ENCODE measurements around the gene CEACAM4.
A peak's percentile ranks its signal among the peaks of the same experiment; 100 is the strongest.

CEACAM4 gene

GRCh38 chr19:41617941-41618730 is 8.7 kb downstream of the CEACAM4 start:
- DNase-seq (ENCODE audit: low read depth in 2 of 2): no peak

GRCh38 chr19:41616792-41617621 is 9.9 kb downstream of the CEACAM4 start:
- no peak for DNase-seq (ENCODE audit: low read depth in 2 of 2)

GRCh38 chr19:41615207-41615606 is 11.7 kb downstream of the CEACAM4 start:
- no peak for DNase-seq (ENCODE audit: low read depth in 2 of 2)

DNA sequence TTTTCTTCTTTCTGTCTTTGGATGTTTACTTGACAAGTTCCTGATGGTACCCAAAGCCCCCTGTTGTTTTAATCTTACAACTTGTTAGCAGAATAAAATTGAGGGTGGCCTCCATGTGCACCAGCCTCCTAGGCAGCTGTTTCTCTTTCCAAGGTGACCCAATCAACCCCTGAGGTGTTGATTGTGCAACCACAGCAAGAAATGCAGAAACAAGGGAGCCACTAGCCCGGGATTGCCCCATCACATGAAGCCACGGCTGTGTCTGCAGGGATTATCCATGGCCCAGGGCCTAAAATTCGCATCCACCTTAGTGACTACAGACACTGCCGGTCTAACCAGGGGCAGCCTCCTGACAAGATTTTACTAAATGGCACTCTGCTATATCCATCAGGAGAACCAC is 14.4 kb downstream of the CEACAM4 start:
- DNase-seq (ENCODE audit: low read depth in 2 of 2): no peak

- DNase-seq (ENCODE audit: low read depth in 2 of 2): no peak
These were observed 16.1 kb downstream of the CEACAM4 start for GRCh38 chr19:41610789-41611188.

GRCh38 chr19:41607668-41608067 is 19.2 kb downstream of the CEACAM4 start:
- no peak for DNase-seq (ENCODE audit: low read depth in 2 of 2)

- no peak for DNase-seq (ENCODE audit: low read depth in 2 of 2)
These were observed 20.5 kb downstream of the CEACAM4 start for GRCh38 chr19:41606215-41606837.

DNA sequence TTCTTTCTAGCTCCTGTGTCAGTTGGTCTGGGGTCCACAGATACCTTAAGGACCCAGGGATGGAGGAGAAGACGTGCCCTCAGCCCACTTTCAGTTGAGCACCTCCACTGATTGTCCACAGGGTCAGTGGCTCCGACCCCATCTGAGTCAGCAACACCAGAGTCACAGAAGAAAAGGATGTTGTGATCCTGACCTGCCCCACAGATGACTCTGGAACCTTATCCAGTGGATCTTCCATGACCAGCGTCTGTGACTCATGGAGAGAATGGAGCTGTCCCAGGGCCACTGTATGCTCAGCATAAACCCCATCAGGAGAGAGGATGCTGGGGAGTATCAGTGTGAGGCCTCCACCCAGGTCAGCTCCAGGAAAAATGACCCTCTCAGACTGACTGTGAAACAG is 22.0 kb downstream of the CEACAM4 start:
- no peak for DNase-seq (ENCODE audit: low read depth in 2 of 2)

GRCh38 chr19:41601771-41602170 is 25.1 kb downstream of the CEACAM4 start:
- DNase-seq (ENCODE audit: low read depth in 2 of 2): no peak

DNA sequence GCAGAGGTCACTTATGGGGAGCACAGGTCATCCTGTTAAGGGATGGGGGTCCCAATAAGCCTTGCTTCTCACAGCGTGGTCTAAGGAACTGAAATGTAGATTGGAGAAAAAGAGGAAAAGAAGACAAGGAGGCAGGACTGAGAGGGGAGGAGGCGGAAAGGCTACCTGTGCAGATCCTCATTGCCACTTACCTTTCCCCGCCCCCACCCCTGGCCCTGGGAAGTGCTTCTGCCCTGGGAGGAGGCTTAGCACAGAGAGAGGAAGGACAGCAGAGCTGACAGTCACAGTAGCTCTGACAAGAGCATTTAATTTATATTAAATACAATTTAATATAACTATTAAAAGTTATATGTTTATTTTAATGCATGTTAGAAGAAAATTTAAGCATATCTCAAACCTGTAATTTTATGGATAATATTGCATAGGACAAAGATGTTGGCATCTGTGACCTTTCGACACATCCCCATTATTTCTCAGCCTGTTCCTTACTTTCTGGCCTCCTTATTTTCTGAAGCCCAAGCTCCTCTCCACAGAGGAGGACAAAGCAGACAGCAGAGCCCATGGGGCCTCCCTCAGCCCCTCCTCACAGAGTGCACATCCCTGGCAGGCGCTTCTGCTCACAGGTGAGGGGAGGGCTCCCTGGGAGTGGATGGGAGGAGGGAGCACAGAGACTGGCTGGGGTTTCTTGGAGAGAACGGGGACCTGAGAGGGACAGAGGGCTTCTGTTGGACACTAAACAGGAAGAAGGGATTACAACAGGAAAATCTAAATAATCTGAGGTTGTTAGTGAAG is 27.5 kb downstream of the CEACAM4 start:
- no peak for DNase-seq (ENCODE audit: low read depth in 2 of 2)

- peak; percentile 56 to 67 for DNase-seq (ENCODE audit: low read depth in 2 of 2)
These were observed 29.3 kb downstream of the CEACAM4 start for GRCh38 chr19:41597600-41598041.

GRCh38 chr19:41595890-41596280 is 31.0 kb downstream of the CEACAM4 start:
- DNase-seq (ENCODE audit: low read depth in 2 of 2): no peak

DNA sequence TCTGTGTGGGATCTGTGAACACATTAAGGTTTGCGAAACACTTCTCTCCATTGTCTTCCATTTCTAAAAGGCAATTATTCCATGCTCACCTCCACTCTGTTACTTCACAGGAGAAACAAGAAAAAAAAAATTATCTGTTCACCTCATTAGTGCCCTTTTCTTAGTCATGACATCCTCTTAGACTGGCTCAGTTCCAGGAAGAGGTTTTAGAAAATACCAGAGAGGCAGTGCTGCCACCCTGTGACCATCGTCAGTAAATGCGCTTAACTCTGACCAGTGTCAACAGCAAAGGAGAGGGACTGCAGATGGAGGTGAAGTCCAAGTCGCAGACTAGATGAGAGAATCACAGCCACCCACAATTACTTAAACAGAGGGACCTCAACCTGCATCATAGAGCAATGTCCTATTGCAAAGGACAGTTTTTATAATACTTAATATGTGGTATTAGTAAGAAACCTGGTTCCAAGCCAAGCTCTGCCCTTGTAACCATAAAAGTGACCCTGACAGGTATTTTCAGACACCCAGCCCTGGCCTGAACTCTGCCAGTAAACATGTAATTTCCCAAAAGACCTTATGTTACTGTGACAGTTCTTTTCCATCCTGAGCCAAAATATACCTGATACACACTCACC is 31.5 kb downstream of the CEACAM4 start:
- DNase-seq (ENCODE audit: low read depth in 2 of 2): peak; percentile 47 to 48

DNA sequence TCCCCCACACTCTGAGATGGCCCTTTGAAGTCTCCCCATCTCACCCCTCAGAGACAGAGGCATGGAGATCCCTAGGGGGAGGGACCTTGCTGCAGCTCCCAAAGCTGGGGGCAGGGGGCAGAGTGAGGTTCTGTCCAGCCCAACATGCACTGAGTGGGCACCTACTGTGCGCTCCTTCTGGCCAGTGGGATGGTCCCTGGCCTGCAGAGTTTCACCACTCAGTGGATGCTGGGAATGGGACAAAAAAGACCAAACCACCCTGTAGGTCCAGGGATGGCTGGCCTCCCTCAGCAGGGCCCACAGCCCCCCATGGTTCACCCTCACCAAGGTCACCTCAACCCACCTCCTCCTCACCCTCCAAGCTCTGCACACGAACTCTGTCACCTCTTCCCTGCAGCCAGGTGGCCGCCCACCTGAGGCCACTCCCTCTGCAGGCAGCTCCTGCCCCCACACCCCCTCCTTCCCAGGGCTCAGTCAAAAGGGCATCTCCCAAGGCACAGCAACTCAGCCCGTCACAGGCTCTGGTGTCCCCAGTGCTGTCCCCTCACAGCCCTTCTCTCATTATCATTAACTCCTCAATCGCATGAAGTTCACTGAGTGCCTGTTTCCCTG is 34.8 kb downstream of the CEACAM4 start:
- DNase-seq (ENCODE audit: low read depth in 2 of 2): no peak

DNA sequence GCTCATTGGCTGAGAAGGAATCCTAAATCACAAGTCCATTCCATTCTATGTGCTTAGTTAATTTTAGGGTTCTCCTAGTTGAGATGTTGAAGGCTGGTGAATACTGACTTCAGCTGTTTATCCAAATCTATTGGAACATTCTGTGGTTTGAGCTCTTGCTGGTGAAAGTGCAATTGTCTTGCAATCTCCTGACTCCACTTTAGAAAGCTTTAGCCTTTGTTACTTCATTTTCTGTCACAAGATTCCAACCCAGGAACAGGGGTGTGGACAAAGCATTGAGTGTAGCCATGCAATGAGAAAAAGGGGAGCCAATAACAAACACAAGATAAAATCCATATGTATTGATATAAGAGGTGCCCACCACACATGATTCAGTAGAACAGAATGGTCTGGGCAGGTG is 35.9 kb downstream of the CEACAM4 start:
- DNase-seq (ENCODE audit: low read depth in 2 of 2): no peak

DNA sequence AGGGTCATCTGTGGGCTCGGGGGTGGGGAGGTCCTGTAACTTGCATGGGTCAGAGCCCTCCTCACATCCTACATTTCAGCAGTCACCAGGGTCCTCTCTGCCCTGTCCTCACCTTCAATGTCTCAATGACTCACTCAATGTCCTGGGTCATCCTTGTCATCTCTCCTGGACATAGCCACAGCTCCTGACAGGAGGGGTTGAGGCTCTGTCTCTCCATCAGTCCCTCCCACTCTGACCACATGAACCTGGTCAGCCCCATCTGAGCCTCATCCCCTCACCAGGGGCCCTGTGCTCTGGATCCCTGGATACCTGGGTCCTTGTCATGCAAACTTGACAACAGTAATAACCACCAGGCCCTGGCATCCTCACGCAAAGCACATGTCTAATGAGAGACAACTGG is 37.5 kb downstream of the CEACAM4 start:
- no peak for DNase-seq (ENCODE audit: low read depth in 2 of 2)

DNA sequence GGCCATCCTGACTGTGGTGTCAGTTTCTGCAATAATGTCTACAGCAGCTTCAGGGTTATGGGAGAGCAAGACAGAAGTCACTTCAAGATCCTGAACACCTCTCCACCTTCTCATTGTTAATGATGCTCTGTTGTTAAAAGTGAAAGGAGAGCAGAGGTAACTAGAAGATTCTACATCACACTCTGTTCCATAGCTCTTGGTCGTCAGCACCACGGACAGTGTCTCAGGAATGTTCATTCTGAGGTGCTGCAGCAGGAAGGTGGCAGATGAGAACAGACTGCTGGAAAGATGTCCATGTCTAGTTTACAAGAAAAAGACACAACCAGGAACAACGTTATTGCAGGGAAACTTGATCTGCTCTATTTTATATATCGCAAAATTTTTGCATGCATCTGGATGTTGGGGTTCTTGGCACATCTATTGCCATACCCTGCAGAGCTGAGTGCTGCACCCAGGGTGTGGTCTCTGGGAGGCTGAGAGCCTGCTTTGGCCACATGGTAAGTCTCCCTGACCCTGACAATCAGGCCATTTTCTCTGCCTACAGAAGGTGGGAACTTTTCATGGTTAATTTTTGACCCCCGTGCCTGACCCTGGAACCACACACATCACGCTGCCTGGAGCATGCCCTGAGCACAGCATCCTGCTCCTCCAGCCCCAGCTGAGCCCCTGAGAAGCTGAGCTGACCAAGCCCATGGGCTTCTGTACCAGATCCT is 38.2 kb downstream of the CEACAM4 start:
- no peak for DNase-seq (ENCODE audit: low read depth in 2 of 2)

DNA sequence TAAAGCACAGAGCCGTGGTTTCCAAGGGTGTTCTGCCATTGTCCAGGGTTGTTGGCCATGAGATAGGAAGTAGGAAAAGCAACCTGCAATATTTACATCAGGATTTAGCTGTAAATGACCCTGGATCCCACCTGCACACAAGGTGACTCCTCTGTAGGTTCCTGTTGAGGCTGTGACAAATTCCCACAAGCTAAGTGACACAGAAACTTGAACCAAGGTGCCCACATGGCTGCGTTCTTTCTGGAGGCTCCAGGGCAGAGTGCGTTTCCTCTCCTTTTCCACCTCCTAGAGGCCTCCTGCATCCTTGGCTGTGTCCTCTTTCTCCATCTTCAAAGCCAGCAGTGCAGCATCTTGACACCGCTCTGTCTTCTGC is 39.0 kb downstream of the CEACAM4 start:
- no peak for DNase-seq (ENCODE audit: low read depth in 2 of 2)

DNA sequence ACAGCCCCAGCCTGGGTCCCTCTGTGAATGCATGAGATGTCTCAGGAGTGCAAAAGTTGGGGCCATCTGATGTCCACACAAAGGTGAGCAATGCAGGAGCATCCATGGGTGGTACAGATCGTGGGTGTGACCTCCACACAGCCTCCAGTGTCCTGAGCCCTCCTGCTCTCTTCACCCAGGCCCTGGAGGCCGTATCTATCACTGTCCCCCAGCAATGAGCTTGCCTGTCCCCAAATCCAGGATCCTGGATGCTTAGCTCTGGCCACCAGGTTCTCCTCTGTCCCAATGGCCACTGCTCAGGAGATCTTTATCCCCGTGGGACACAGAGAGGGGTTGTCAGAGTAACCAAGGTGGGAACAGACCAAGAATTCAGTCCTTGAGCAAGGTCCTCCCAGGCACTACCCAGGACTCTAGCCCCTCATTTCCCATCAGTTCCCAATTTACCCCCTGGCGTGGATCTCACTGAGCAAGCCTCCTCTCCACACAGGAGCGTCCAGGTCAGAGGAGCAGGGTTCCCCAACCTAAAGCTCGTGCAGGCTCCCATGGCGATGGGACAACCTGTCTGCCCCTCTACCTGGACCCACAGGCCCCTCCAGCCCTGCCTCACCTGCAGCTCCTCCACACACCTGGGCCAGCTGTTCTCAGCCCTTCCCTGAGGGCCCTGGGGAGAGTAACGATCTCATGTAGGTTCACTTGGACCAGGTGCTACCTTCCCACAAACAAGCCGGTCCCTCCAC is 39.6 kb downstream of the CEACAM4 start:
- DNase-seq (ENCODE audit: low read depth in 2 of 2): no peak

DNA sequence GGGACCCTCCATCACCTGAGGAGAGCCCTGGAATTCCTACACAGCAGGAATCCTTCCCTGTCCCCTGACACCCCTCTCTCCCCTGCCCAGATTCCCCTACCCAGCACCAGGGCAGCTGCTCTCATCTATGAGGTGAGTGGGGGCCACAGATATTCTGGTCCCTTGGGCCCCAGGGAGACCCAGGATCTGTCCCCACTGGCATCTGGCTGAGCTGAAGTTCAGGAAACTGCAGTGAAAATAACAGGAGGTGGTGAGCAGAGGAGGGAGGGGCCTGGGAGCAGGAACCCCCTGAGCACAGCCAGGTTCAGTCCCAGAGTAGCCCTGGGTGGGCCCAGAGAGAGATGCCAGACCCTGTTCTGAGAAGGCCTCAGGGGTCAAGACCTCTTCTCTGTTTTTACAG is 40.8 kb downstream of the CEACAM4 start:
- no peak for DNase-seq (ENCODE audit: low read depth in 2 of 2)
